AG04450 (cell line): ENCODE data around the gene SEPTIN7. TPM values are rescaled to one million over a fixed set of nuclear protein-coding genes. Genes with fewer than 3 reads are reported as not detected.

Experiments used
- CTCF ChIA-PET: fragments of 300-600, 350-600 bp; formaldehyde crosslinking; extraction: SDS; loops from one replicate; lab custom pipeline; 2022; ENCODE audit warnings: antibody characterized with exemption, inconsistent platforms; lab: Charles Lee
- POLR2A ChIA-PET: fragments of 350-600 bp; formaldehyde crosslinking; extraction: SDS; loops from one replicate; lab custom pipeline; 2021; ENCODE audit warnings: antibody characterized with exemption, inconsistent platforms; lab: Yijun Ruan, JAX
- DNase-seq: peaks from one replicate; pipeline ENCODE4 v3.0.0-alpha.2; 2011; ENCODE audit warnings: low read depth, low spot score
- H3K27ac ChIP-seq: one replicate; pipeline ENCODE4 v1.5.1; 2012; ENCODE audit warnings: low read depth, low read length, control low read depth
- H3K27me3 ChIP-seq: one replicate; pipeline ENCODE4 v1.6.0; 2012; ENCODE audit warnings: low read length; ENCODE audit not compliant: control insufficient read depth, insufficient read depth
- H3K4me3 ChIP-seq: 2 replicates; pipeline ENCODE4 v1.5.1; 2011; ENCODE audit warnings: mild to moderate bottlenecking, low read depth, low read length, control low read depth
- H3K9me3 ChIP-seq: 2 replicates; pipeline ENCODE4 v1.5.1; 2012; ENCODE audit warnings: low read length; ENCODE audit not compliant: control insufficient read depth, insufficient read depth
- CTCF ChIP-seq: IDR thresholded peaks from 2 replicates; pipeline ENCODE4 v1.5.1; 2011; ENCODE audit warnings: low read depth, low read length, control low read depth, inconsistent platforms
- polyA plus RNA-seq: library from polyadenylated mRNA; depleted of rRNA; stranded (reverse); fragments of >200 nt; gene quantifications from 2 replicates; pipeline ENCODE4 v1.2.3, GENCODE V29; 2011

Gene SEPTIN7
- polyA plus RNA-seq, 1 experiment: 428 TPM

GRCh38 chr7:35839860-35840854 is 39.3 kb downstream of the SEPTIN7 start:
- ChIA-PET CTCF (interaction anchor here (1.8 kb wide), 1 partner anchor 130 kb away, joined by 8 read pairs; no protein-coding TSS in a partner anchor), POLR2A (interaction anchor here (0.6 to 0.9 kb wide), 2 partner anchors 12 to 124 kb away, joined by 3 to 4 read pairs; no protein-coding TSS in a partner anchor)
- Histone ChIP-seq H3K27ac (no peak overlapping the region), H3K27me3 (no peaks in the 10 kb centered on the region), H3K4me3 (no peak overlapping the region), H3K9me3 (no peaks in the 10 kb centered on the region)
- no peak for TF ChIP-seq CTCF
- DNase-seq: peak; percentile 18

- TF ChIP-seq CTCF: no peak
- H3K27me3 ChIP-seq: no peaks in the 10 kb centered on the region
- CTCF ChIA-PET: interaction anchor here (0.5 kb wide), 1 partner anchor 325 kb away, joined by 4 read pairs; no protein-coding TSS in a partner anchor
- no peaks in the 10 kb centered on the region for H3K9me3 ChIP-seq
- H3K27ac ChIP-seq: no peak overlapping the region
- DNase-seq: no peak
- no peak overlapping the region for H3K4me3 ChIP-seq
- POLR2A ChIA-PET: no interaction called here
Observed at GRCh38 chr7:35846816-35847412, 46.1 kb downstream of the SEPTIN7 start.

- no peak for DNase-seq
- Histone ChIP-seq H3K27ac (no peak overlapping the region), H3K9me3 (no peaks in the 10 kb centered on the region), H3K4me3 (no peak overlapping the region), H3K27me3 (no peaks in the 10 kb centered on the region)
- ChIA-PET POLR2A (no interaction called here), CTCF (interaction anchor here (1.8 kb wide), 1 partner anchor 58 kb away, joined by 3 read pairs; no protein-coding TSS in a partner anchor)
- TF ChIP-seq CTCF: no peak
Observed at GRCh38 chr7:35848725-35849124, 47.9 kb downstream of the SEPTIN7 start.

GRCh38 chr7:35849158-35849831 is 48.4 kb downstream of the SEPTIN7 start:
- H3K9me3 ChIP-seq: no peaks in the 10 kb centered on the region
- H3K27ac ChIP-seq: no peak overlapping the region
- ChIA-PET POLR2A (no interaction called here), CTCF (interaction anchor here (1.8 kb wide), 1 partner anchor 57 kb away, joined by 3 read pairs; no protein-coding TSS in a partner anchor)
- no peak for DNase-seq
- H3K27me3 ChIP-seq: no peaks in the 10 kb centered on the region
- TF ChIP-seq CTCF: no peak
- H3K4me3 ChIP-seq: no peak overlapping the region
